ENCODE data around the gene MLLT6. TPM values are rescaled to one million over a fixed set of nuclear protein-coding genes. Genes with fewer than 3 reads are reported as not detected.

MLLT6 gene
- total and polyA plus RNA-seq, 2 of the 13 experiments (the other 11 are each of a cell fraction or from before 2014, with no cell fraction given): 50.7 to 69.5 TPM

DNA sequence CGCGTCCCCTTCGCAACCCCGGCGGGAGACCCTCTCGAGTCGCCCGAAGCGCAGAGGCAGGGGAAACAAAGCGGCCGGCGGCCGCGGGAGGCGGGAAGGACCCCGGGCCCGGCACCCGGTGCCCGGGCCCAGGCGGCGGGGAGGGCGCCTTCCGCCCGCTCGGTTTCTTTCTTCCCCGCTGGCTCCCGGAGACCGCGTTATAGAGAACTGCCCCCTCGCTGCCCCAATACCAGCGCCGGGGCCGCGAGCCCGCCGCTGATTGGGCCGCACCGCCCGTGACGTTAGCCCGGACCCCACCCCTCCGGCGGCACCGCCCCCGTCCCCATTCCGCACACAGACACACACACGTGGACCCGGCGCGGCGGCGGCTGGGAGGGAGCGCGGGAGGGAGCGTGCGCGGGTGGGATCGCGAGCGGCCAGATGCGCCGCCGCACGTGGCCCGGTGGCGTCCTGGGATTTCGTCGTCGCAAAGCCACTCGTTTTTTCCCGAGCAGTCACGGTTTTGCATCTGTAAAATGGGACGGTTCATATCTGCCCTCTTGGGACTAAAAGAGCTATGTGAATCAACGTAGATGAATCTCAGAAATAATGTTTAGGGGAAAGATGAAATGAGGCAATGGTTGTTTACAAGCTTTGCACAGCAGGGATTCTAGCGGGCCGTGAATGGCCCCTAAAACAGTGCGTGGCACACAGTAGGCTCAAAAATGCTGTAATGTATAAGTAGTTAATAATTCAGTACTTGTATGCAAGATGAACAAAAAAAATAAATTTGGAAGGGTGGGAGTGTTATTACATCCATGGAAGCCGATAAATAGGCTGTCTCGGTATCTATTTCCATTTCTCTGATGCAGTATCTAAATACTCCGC, 30.1 kb upstream of the MLLT6 start, which contains the start of gene EPOP (continued):
- TF ChIP-seq REPIN1 (CRISPR knock-in tag; IDR thresholded peaks at IDR 0.05; ENCODE audit: borderline replicate concordance, low read depth): peak; percentile 87
- peak; percentile 76 for TF ChIP-seq PPARG (CRISPR knock-in tag; conservative IDR thresholded peaks at IDR 0.05)
- TF ChIP-seq, protein P1, sequence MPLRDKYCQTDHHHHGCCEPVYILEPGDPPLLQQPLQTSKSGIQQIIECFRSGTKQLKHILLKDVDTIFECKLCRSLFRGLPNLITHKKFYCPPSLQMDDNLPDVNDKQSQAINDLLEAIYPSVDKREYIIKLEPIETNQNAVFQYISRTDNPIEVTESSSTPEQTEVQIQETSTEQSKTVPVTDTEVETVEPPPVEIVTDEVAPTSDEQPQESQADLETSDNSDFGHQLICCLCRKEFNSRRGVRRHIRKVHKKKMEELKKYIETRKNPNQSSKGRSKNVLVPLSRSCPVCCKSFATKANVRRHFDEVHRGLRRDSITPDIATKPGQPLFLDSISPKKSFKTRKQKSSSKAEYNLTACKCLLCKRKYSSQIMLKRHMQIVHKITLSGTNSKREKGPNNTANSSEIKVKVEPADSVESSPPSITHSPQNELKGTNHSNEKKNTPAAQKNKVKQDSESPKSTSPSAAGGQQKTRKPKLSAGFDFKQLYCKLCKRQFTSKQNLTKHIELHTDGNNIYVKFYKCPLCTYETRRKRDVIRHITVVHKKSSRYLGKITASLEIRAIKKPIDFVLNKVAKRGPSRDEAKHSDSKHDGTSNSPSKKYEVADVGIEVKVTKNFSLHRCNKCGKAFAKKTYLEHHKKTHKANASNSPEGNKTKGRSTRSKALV (CRISPR knock-in tag; IDR thresholded peaks at IDR 0.05): no peak; the same call in 1 of the 2 replicates
- TF ChIP-seq, protein P2, sequence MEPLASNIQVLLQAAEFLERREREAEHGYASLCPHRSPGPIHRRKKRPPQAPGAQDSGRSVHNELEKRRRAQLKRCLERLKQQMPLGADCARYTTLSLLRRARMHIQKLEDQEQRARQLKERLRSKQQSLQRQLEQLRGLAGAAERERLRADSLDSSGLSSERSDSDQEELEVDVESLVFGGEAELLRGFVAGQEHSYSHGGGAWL (CRISPR knock-in tag; IDR thresholded peaks at IDR 0.05): peak; percentile 99
- 0 out of 2 replicates have a peak, but pooled peaks have one; percentile 39 for TF ChIP-seq ATF1 (CRISPR knock-in tag; IDR thresholded peaks at IDR 0.05)
- TF ChIP-seq ARID2 (CRISPR knock-in tag; IDR thresholded peaks at IDR 0.05; ENCODE audit: borderline replicate concordance): peak; percentile 94
- no peak for TF ChIP-seq ZNF431 (CRISPR knock-in tag; IDR thresholded peaks at IDR 0.05; ENCODE audit: borderline replicate concordance, low read depth)
- TF ChIP-seq ZNF20 (CRISPR knock-in tag; IDR thresholded peaks at IDR 0.05): no peak
- TF ChIP-seq, protein P3, sequence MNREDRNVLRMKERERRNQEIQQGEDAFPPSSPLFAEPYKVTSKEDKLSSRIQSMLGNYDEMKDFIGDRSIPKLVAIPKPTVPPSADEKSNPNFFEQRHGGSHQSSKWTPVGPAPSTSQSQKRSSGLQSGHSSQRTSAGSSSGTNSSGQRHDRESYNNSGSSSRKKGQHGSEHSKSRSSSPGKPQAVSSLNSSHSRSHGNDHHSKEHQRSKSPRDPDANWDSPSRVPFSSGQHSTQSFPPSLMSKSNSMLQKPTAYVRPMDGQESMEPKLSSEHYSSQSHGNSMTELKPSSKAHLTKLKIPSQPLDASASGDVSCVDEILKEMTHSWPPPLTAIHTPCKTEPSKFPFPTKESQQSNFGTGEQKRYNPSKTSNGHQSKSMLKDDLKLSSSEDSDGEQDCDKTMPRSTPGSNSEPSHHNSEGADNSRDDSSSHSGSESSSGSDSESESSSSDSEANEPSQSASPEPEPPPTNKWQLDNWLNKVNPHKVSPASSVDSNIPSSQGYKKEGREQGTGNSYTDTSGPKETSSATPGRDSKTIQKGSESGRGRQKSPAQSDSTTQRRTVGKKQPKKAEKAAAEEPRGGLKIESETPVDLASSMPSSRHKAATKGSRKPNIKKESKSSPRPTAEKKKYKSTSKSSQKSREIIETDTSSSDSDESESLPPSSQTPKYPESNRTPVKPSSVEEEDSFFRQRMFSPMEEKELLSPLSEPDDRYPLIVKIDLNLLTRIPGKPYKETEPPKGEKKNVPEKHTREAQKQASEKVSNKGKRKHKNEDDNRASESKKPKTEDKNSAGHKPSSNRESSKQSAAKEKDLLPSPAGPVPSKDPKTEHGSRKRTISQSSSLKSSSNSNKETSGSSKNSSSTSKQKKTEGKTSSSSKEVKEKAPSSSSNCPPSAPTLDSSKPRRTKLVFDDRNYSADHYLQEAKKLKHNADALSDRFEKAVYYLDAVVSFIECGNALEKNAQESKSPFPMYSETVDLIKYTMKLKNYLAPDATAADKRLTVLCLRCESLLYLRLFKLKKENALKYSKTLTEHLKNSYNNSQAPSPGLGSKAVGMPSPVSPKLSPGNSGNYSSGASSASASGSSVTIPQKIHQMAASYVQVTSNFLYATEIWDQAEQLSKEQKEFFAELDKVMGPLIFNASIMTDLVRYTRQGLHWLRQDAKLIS (CRISPR knock-in tag; IDR thresholded peaks at IDR 0.05): no peak
- TF ChIP-seq, protein P4, sequence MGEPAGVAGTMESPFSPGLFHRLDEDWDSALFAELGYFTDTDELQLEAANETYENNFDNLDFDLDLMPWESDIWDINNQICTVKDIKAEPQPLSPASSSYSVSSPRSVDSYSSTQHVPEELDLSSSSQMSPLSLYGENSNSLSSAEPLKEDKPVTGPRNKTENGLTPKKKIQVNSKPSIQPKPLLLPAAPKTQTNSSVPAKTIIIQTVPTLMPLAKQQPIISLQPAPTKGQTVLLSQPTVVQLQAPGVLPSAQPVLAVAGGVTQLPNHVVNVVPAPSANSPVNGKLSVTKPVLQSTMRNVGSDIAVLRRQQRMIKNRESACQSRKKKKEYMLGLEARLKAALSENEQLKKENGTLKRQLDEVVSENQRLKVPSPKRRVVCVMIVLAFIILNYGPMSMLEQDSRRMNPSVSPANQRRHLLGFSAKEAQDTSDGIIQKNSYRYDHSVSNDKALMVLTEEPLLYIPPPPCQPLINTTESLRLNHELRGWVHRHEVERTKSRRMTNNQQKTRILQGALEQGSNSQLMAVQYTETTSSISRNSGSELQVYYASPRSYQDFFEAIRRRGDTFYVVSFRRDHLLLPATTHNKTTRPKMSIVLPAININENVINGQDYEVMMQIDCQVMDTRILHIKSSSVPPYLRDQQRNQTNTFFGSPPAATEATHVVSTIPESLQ (CRISPR knock-in tag; conservative IDR thresholded peaks at IDR 0.05): no peak; the same call in 1 of the 2 replicates
- TF ChIP-seq, protein P5, sequence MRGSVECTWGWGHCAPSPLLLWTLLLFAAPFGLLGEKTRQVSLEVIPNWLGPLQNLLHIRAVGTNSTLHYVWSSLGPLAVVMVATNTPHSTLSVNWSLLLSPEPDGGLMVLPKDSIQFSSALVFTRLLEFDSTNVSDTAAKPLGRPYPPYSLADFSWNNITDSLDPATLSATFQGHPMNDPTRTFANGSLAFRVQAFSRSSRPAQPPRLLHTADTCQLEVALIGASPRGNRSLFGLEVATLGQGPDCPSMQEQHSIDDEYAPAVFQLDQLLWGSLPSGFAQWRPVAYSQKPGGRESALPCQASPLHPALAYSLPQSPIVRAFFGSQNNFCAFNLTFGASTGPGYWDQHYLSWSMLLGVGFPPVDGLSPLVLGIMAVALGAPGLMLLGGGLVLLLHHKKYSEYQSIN (CRISPR knock-in tag; IDR thresholded peaks at IDR 0.05; ENCODE audit: borderline replicate concordance): no peak
- TF ChIP-seq ZNF562 (CRISPR knock-in tag; IDR thresholded peaks at IDR 0.05; ENCODE audit: borderline replicate concordance): no peak
- TF ChIP-seq, protein P6, sequence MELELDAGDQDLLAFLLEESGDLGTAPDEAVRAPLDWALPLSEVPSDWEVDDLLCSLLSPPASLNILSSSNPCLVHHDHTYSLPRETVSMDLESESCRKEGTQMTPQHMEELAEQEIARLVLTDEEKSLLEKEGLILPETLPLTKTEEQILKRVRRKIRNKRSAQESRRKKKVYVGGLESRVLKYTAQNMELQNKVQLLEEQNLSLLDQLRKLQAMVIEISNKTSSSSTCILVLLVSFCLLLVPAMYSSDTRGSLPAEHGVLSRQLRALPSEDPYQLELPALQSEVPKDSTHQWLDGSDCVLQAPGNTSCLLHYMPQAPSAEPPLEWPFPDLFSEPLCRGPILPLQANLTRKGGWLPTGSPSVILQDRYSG (CRISPR knock-in tag; IDR thresholded peaks at IDR 0.05): peak; percentile 85; the same call in 1 of the 2 replicates
- TF ChIP-seq ZNF235 (CRISPR knock-in tag; IDR thresholded peaks at IDR 0.05; ENCODE audit: borderline replicate concordance): no peak
- TF ChIP-seq, protein P7, sequence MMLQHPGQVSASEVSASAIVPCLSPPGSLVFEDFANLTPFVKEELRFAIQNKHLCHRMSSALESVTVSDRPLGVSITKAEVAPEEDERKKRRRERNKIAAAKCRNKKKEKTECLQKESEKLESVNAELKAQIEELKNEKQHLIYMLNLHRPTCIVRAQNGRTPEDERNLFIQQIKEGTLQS (CRISPR knock-in tag; IDR thresholded peaks at IDR 0.05): peak; percentile 74
- TF ChIP-seq TBX2 (CRISPR knock-in tag; IDR thresholded peaks at IDR 0.05; ENCODE audit: borderline replicate concordance): peak; percentile 87; the same call in 1 of the 2 replicates

Data from HepG2 (cell line).